Mammary epithelial cell (primary cell): ENCODE data around the gene GLB1L3.

Experiments used
- CTCF ChIP-seq, 2 donors: IDR thresholded peaks in 1 of 2; conservative IDR thresholded peaks in 1 of 2; 2 replicates each; pipeline ENCODE4 v1.5.1; 2011 to 2012; ENCODE audit warnings: inconsistent platforms in 2 of 2, low read length in 2 of 2, mild to moderate bottlenecking in 2 of 2, control low read depth in 1 of 2, low read depth in 1 of 2; ENCODE audit not compliant: insufficient read depth in 1 of 2; ENCODE audit errors: extremely low read depth in 1 of 2
- EZH2 ChIP-seq: IDR thresholded peaks from 2 replicates; pipeline ENCODE4 v1.6.1; 2012; ENCODE audit warnings: low read length, inconsistent platforms, borderline replicate concordance

DNA sequence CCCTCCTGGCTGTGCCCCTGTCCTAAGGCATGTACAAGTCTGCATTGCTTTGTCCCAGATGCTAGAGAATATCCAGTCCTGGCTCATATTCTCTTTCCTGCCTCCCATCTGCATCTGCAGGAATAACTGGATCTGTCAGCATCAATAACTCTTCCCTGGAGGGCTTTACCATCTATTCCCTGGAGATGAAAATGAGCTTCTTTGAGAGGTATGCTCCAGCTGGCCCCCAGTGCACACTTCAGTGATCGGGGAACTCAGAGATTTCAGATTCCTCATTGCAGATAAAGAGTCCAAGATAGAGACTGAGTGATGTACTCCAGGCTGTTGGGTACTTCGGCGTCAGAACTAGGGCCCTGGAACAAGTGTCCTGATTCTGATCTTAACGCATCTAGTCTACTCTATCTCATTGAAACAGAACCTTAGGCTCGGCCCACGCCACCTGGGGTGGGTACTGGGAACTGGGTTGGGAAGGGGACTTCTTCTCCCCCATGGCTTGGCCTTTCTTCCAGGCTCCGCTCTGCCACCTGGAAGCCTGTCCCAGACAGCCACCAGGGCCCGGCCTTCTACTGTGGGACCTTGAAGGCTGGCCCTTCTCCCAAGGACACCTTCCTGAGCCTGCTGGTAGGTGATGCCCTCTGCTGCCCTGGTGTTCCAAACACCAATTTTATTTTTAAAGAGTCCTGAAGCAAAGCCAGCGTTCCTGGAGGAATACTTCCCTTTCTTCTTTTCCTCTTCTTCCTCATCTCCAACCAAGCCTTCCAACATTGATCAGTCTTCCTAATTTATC, 37.8 kb downstream of the GLB1L3 start:
- TF ChIP-seq CTCF (conservative IDR thresholded peaks at IDR 0.05 in 1 of 2, IDR thresholded peaks at IDR 0.05 in 1 of 2; ENCODE audit: extremely low read depth in 1 of 2, insufficient read depth in 1 of 2, low read depth in 1 of 2, low read length in 2 of 2) (no peak), EZH2 (no peak)
